Measurements from ENCODE around the gene SYNPR. TPM values are rescaled to one million over a fixed set of nuclear protein-coding genes. Genes with fewer than 3 reads are reported as not detected.

SYNPR gene
- total RNA-seq, 1 experiment from 2014 or later, result 0.17 TPM

- Histone ChIP-seq H2BK15ac (ENCODE audit: low read depth, low read length) (no peak overlapping the region), H3K4ac (ENCODE audit: low read depth, low read length) (no peak overlapping the region), H2AFZ (ENCODE audit: low read length) (no peak overlapping the region), H3K56ac (ENCODE audit: insufficient read length, low read depth, low read length) (no peak overlapping the region), H3K9me3 (ENCODE audit: control insufficient read depth, low read depth, low read length) (no peaks in the 10 kb centered on the region), H3K27ac (ENCODE audit: insufficient read length, low read depth, low read length) (no peak overlapping the region), H2BK120ac (ENCODE audit: low read depth, low read length, poor library complexity, severe bottlenecking) (no peak overlapping the region), H3K4me1 (ENCODE audit: insufficient read depth, low read length) (peaks cover 3% of the 10 kb centered on the region; the same call in 1 of the 2 replicates), H4K20me1 (ENCODE audit: control insufficient read depth, insufficient read depth, insufficient read length) (no peaks in the 10 kb centered on the region), H2AK5ac (ENCODE audit: insufficient read length, low read length) (no peak overlapping the region), H3K23ac (ENCODE audit: insufficient read length, low read depth, low read length) (no peak overlapping the region), H4K5ac (ENCODE audit: insufficient read length, low read depth, low read length) (no peak overlapping the region), H3K79me2 (ENCODE audit: insufficient read depth, low read length) (no peaks in the 10 kb centered on the region), H3T11ph (ENCODE audit: low read length) (no peak overlapping the region), H3K79me1 (ENCODE audit: insufficient read depth, low read depth, low read length, poor library complexity, severe bottlenecking) (no peaks in the 10 kb centered on the region), H3K27me3 (ENCODE audit: insufficient read depth, low read length) (no peaks in the 10 kb centered on the region), H3K14ac (ENCODE audit: insufficient read depth, low read length) (no peak overlapping the region), H2BK20ac (ENCODE audit: low read depth, low read length, poor library complexity, severe bottlenecking) (no peak overlapping the region), H4K91ac (ENCODE audit: insufficient read length, low read depth, low read length) (no peak overlapping the region), H4K8ac (replicated peaks; ENCODE audit: insufficient read length, low read depth, low read length) (no peak overlapping the region), H3K9ac (ENCODE audit: extremely low read depth, insufficient read length, low read length) (no peak overlapping the region), H3K23me2 (ENCODE audit: insufficient read length, low read depth, low read length, poor library complexity, severe bottlenecking) (no peaks in the 10 kb centered on the region), H3K4me2 (ENCODE audit: insufficient read depth, insufficient read length, low read length) (no peak overlapping the region), H2BK12ac (ENCODE audit: insufficient read length, low read depth, low read length) (no peak overlapping the region), H3K18ac (ENCODE audit: insufficient read length, low read depth, low read length) (no peak overlapping the region), H2BK5ac (ENCODE audit: insufficient read length, low read length) (no peak overlapping the region)
- H3K27ac Mint-ChIP-seq, result no peak overlapping the region
- WGBS (ENCODE audit: extremely low coverage, insufficient read length, low lambda C conversion rate), result no CpG with 5 or more reads among the region's 2 CpGs
- H3K4me3 Mint-ChIP-seq, result no peak overlapping the region
- no peaks in the 10 kb centered on the region for H3K36me3 Mint-ChIP-seq (ENCODE audit: insufficient read depth in 1 of 3, low read depth in 3 of 3)
- H3K4me1 Mint-ChIP-seq, result peaks cover 8 to 13% of the 10 kb centered on the region in 2 experiments
- no peaks in the 10 kb centered on the region for H3K9me3 Mint-ChIP-seq
- DNase-seq, result no peak
- TF ChIP-seq CTCF (conservative IDR thresholded peaks at IDR 0.05), result no peak
- H3K27me3 Mint-ChIP-seq (ENCODE audit: low read depth), result no peaks in the 10 kb centered on the region; the same call in 1 of the 2 replicates
These were observed 12.6 kb downstream of the SYNPR start for GRCh38 chr3:63290686-63291085.

All from H9 (cell line).